ENCODE results near the gene FKRP. TPM values are rescaled to one million over a fixed set of nuclear protein-coding genes. Genes with fewer than 3 reads are reported as not detected.

FKRP gene
- total and polyA plus RNA-seq, 2 of the 13 experiments (the other 11 are each of a cell fraction or from before 2014, with no cell fraction given), result 7.3 to 9.8 TPM

DNA sequence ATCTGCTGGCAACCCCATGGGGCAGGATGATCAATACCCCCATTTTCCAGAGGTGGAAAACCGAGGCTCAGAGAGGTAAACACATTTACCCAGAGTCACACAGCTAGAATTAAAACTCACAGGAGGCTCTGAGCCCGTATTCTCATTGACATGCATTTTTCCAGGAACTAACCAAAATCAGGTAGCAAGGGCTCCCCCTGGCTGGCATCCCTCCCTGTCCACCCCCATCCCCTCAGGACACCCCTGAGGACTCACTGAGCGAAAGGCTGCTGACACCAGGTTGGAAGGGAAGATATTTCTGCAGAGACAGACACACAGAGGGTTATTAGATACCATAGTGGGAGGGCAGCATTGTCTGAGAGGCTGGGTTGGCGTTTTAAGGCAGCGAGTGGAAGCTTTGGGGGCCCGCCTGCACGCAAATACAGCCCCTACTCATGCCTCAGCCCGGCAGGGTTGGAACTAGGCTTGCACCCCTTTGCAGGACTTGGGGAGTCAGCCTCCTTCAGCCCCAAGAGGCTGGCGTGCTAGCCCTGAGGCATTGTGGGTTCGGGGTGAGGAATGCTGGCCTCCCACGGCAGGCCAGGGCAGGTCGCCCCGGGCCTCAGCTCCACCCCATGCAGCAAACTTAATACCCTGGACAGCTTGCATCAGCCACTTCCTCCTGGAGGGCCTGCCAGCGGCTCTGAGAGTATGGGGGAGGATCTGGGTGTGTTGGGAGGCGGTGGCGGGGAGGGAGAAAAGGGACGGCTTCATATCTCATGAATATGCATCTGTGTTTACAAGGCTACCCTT is 38.6 kb downstream of the FKRP start (continued):
- TF ChIP-seq, protein P1, sequence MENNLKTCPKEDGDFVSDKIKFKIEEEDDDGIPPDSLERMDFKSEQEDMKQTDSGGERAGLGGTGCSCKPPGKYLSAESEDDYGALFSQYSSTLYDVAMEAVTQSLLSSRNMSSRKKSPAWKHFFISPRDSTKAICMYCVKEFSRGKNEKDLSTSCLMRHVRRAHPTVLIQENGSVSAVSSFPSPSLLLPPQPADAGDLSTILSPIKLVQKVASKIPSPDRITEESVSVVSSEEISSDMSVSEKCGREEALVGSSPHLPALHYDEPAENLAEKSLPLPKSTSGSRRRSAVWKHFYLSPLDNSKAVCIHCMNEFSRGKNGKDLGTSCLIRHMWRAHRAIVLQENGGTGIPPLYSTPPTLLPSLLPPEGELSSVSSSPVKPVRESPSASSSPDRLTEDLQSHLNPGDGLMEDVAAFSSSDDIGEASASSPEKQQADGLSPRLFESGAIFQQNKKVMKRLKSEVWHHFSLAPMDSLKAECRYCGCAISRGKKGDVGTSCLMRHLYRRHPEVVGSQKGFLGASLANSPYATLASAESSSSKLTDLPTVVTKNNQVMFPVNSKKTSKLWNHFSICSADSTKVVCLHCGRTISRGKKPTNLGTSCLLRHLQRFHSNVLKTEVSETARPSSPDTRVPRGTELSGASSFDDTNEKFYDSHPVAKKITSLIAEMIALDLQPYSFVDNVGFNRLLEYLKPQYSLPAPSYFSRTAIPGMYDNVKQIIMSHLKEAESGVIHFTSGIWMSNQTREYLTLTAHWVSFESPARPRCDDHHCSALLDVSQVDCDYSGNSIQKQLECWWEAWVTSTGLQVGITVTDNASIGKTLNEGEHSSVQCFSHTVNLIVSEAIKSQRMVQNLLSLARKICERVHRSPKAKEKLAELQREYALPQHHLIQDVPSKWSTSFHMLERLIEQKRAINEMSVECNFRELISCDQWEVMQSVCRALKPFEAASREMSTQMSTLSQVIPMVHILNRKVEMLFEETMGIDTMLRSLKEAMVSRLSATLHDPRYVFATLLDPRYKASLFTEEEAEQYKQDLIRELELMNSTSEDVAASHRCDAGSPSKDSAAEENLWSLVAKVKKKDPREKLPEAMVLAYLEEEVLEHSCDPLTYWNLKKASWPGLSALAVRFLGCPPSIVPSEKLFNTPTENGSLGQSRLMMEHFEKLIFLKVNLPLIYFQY (CRISPR knock-in tag; IDR thresholded peaks at IDR 0.05; ENCODE audit: borderline replicate concordance), result peak; percentile 36; the same call in 1 of the 2 replicates
- TF ChIP-seq SALL1 (CRISPR knock-in tag; IDR thresholded peaks at IDR 0.05), result peak; percentile 70; the same call in 1 of the 2 replicates
- TF ChIP-seq ZNF484 (CRISPR knock-in tag; IDR thresholded peaks at IDR 0.05; ENCODE audit: borderline replicate concordance, low read depth), result no peak
- TF ChIP-seq KLF6 (CRISPR knock-in tag; IDR thresholded peaks at IDR 0.05), result peak; percentile 48; the same call in 1 of the 2 replicates
- 0 out of 2 replicates have a peak, but pooled peaks have one; percentile 26 for TF ChIP-seq ADNP (CRISPR knock-in tag; IDR thresholded peaks at IDR 0.05)
- no peak for TF ChIP-seq CENPT (CRISPR knock-in tag; IDR thresholded peaks at IDR 0.05; ENCODE audit: low read depth)
- 0 out of 2 replicates have a peak, but pooled peaks have one; percentile 36 for TF ChIP-seq KDM5B (CRISPR knock-in tag; IDR thresholded peaks at IDR 0.05; ENCODE audit: borderline replicate concordance)
- TF ChIP-seq SRY (CRISPR knock-in tag; IDR thresholded peaks at IDR 0.05), result no peak
- no peak for TF ChIP-seq ATRX (CRISPR knock-in tag; IDR thresholded peaks at IDR 0.05; ENCODE audit: borderline replicate concordance)
- no peak for TF ChIP-seq ZFP36L2 (CRISPR knock-in tag; IDR thresholded peaks at IDR 0.05)
- TF ChIP-seq, protein P2, sequence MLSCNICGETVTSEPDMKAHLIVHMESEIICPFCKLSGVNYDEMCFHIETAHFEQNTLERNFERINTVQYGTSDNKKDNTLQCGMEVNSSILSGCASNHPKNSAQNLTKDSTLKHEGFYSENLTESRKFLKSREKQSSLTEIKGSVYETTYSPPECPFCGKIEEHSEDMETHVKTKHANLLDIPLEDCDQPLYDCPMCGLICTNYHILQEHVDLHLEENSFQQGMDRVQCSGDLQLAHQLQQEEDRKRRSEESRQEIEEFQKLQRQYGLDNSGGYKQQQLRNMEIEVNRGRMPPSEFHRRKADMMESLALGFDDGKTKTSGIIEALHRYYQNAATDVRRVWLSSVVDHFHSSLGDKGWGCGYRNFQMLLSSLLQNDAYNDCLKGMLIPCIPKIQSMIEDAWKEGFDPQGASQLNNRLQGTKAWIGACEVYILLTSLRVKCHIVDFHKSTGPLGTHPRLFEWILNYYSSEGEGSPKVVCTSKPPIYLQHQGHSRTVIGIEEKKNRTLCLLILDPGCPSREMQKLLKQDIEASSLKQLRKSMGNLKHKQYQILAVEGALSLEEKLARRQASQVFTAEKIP (CRISPR knock-in tag; IDR thresholded peaks at IDR 0.05; ENCODE audit: borderline replicate concordance), result no peak
- no peak for TF ChIP-seq ZNF615 (CRISPR knock-in tag; IDR thresholded peaks at IDR 0.05; ENCODE audit: borderline replicate concordance)
- no peak for TF ChIP-seq KAT7 (CRISPR knock-in tag; IDR thresholded peaks at IDR 0.05; ENCODE audit: borderline replicate concordance)
- TF ChIP-seq, protein P3, sequence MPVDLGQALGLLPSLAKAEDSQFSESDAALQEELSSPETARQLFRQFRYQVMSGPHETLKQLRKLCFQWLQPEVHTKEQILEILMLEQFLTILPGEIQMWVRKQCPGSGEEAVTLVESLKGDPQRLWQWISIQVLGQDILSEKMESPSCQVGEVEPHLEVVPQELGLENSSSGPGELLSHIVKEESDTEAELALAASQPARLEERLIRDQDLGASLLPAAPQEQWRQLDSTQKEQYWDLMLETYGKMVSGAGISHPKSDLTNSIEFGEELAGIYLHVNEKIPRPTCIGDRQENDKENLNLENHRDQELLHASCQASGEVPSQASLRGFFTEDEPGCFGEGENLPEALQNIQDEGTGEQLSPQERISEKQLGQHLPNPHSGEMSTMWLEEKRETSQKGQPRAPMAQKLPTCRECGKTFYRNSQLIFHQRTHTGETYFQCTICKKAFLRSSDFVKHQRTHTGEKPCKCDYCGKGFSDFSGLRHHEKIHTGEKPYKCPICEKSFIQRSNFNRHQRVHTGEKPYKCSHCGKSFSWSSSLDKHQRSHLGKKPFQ (CRISPR knock-in tag; IDR thresholded peaks at IDR 0.05; ENCODE audit: insufficient replicate concordance), result peak; percentile 26
- no peak; the same call in 1 of the 2 replicates for TF ChIP-seq ZNF678 (CRISPR knock-in tag; IDR thresholded peaks at IDR 0.05)
- no peak for TF ChIP-seq ZNF10 (CRISPR knock-in tag; IDR thresholded peaks at IDR 0.05; ENCODE audit: borderline replicate concordance, low read depth)
- TF ChIP-seq ZFY (CRISPR knock-in tag; IDR thresholded peaks at IDR 0.05), result peak; percentile 76
